HG03103 (cell line): ENCODE results near the gene IGLON5.
A peak's percentile ranks its signal among the peaks of the same experiment; 100 is the strongest.

ENCODE experiments used
- ATAC-seq: cut with Tn5 transposase; IDR thresholded peaks from one replicate; pipeline ENCODE4 v1.9.1; 2021; ENCODE audit warnings: low read depth; ENCODE audit not compliant: unreplicated experiment

The IGLON5 gene

GRCh38 chr19:51337861-51338562, 26.6 kb downstream of the IGLON5 start:
- no peak for ATAC-seq

- ATAC-seq = no peak
These were observed 27.3 kb downstream of the IGLON5 start for GRCh38 chr19:51338563-51339312.

- peak; percentile 2 for ATAC-seq
These were observed 27.9 kb downstream of the IGLON5 start for GRCh38 chr19:51339313-51339686.

GRCh38 chr19:51339687-51340656, 28.5 kb downstream of the IGLON5 start:
- ATAC-seq = peak; percentile 57

GRCh38 chr19:51341066-51341465, 29.6 kb downstream of the IGLON5 start:
- no peak for ATAC-seq

- no peak for ATAC-seq
These were observed 30.6 kb downstream of the IGLON5 start, which contains the start of gene VSIG10L for GRCh38 chr19:51341976-51342580. VSIG10L (minus strand) TSS chr19:51342139; CDS start chr19:51342124, 15 bp downstream.

- no peak for ATAC-seq
These were observed 31.5 kb downstream of the IGLON5 start for GRCh38 chr19:51342631-51343569.

- ATAC-seq = no peak
These were observed 33.7 kb downstream of the IGLON5 start for GRCh38 chr19:51345076-51345620.

- ATAC-seq = no peak
These were observed 35.3 kb downstream of the IGLON5 start for GRCh38 chr19:51346742-51347141.

GRCh38 chr19:51347209-51347928, 35.9 kb downstream of the IGLON5 start:
- ATAC-seq = no peak

GRCh38 chr19:51351266-51351990, 40.0 kb downstream of the IGLON5 start:
- ATAC-seq = no peak

GRCh38 chr19:51352783-51353360, 41.4 kb downstream of the IGLON5 start:
- no peak for ATAC-seq

- ATAC-seq = no peak
These were observed 42.8 kb downstream of the IGLON5 start for GRCh38 chr19:51354103-51354741.

GRCh38 chr19:51354742-51355148, 43.3 kb downstream of the IGLON5 start:
- ATAC-seq = no peak

- ATAC-seq = no peak
These were observed 44.8 kb downstream of the IGLON5 start for GRCh38 chr19:51356159-51356801.

GRCh38 chr19:51357952-51358351, 46.5 kb downstream of the IGLON5 start:
- ATAC-seq = no peak
